PC-9 (cell line): ENCODE data around the gene HMGN4. TPM values are rescaled to one million over a fixed set of nuclear protein-coding genes. Genes with fewer than 3 reads are reported as not detected.
A peak's percentile ranks its signal among the peaks of the same experiment; 100 is the strongest.

ENCODE experiments used
- BruUV-seq: library from RNA; stranded (reverse); fragments of 400-500 nt; replicated peaks from 2 replicates; lab custom pipeline; 2021; lab: Mats Ljungman, UMichigan
- CTCF ChIA-PET: fragments of 300-600 bp; sonication (Branson Sonifier 250); formaldehyde crosslinking; loops from one replicate; lab custom pipeline; 2022; ENCODE audit warnings: antibody characterized with exemption; lab: Charles Lee
- POLR2A ChIA-PET: fragments of 300-600 bp; sonication (Branson Sonifier 250); formaldehyde crosslinking; loops from one replicate; lab custom pipeline; 2022; ENCODE audit warnings: antibody characterized with exemption; ENCODE audit not compliant: unreplicated experiment; lab: Charles Lee
- DNase-seq, 2 experiments: peaks; one replicate each; pipeline versions ENCODE4 v3.0.0 to v3.0.0-alpha.2; 2015 to 2022; ENCODE audit warnings: mixed read lengths in 1 of 2
- H2AFZ ChIP-seq: fragments of 200-600 bp; sonication (generic); 2 replicates; pipeline ENCODE4 v1.8.1; 2017; ENCODE audit warnings: antibody characterized with exemption
- H3F3A ChIP-seq: fragments of 200-600 bp; sonication (generic); 2 replicates; pipeline ENCODE4 v1.8.1; 2017; ENCODE audit warnings: antibody characterized with exemption, mild to moderate bottlenecking, low read depth; ENCODE audit not compliant: insufficient read depth
- H3K27ac ChIP-seq: fragments of 200-600 bp; sonication (generic); 2 replicates; pipeline ENCODE4 v1.6.1; 2016; ENCODE audit warnings: mixed run types
- H3K27me3 ChIP-seq: fragments of 200-600 bp; sonication (generic); 2 replicates; pipeline ENCODE4 v1.6.1; 2016; ENCODE audit warnings: low read depth, mixed run types; ENCODE audit not compliant: insufficient read depth
- H3K36me3 ChIP-seq: fragments of 200-600 bp; sonication (generic); 2 replicates; pipeline ENCODE4 v1.6.1; 2016; ENCODE audit warnings: low read depth, mixed run types
- H3K4me1 ChIP-seq: fragments of 200-600 bp; sonication (generic); replicated peaks from 2 replicates; pipeline ENCODE4 v1.6.1; 2016; ENCODE audit warnings: mixed run types; ENCODE audit not compliant: insufficient read depth
- H3K4me2 ChIP-seq: fragments of 200-600 bp; sonication (generic); 2 replicates; pipeline ENCODE4 v1.6.1; 2017; ENCODE audit warnings: mixed run types
- H3K4me3 ChIP-seq: fragments of 200-600 bp; sonication (generic); 2 replicates; pipeline ENCODE4 v1.6.1; 2016; ENCODE audit warnings: mixed run types
- H3K79me2 ChIP-seq: fragments of 200-600 bp; sonication (generic); 2 replicates; pipeline ENCODE4 v1.6.1; 2017; ENCODE audit warnings: low read depth, mixed run types
- H3K9me2 ChIP-seq: fragments of 200-600 bp; sonication (generic); 2 replicates; pipeline ENCODE4 v1.8.1; 2017; ENCODE audit warnings: mild to moderate bottlenecking; ENCODE audit not compliant: insufficient read depth
- H3K9me3 ChIP-seq: fragments of 200-600 bp; sonication (generic); 2 replicates; pipeline ENCODE4 v1.8.1; 2016; ENCODE audit warnings: low read depth; ENCODE audit not compliant: insufficient read depth
- H4K20me1 ChIP-seq: fragments of 200-600 bp; sonication (generic); 2 replicates; pipeline ENCODE4 v1.8.1; 2017; ENCODE audit not compliant: insufficient read depth
- EZH2 ChIP-seq: fragments of 200-600 bp; sonication (generic); IDR thresholded peaks from 2 replicates; pipeline ENCODE4 v1.8.0; 2017; ENCODE audit warnings: antibody characterized with exemption, low read depth
- intact Hi-C: fragments of 100-400 bp; cut with micrococcal nuclease; formaldehyde crosslinking; loops from one replicate; pipeline ENCODE4 v1.10.0; 2022; ENCODE audit not compliant: unreplicated experiment
- total RNA-seq: library from RNA; stranded (reverse); gene quantifications from 2 replicates; pipeline ENCODE4 v1.2.3, GENCODE V29; 2021
- TF ChIP-seq, protein P1 (sequence below): fragments of 200-600 bp; sonication (generic); conservative IDR thresholded peaks from 2 replicates; pipeline ENCODE4 v1.6.1; 2017; ENCODE audit warnings: mixed run types, antibody characterized with exemption, mild to moderate bottlenecking, moderate library complexity

The HMGN4 gene
- total RNA-seq, 1 experiment from 2014 or later: 86.9 TPM

- peaks cover 7% of the 10 kb centered on the region; the same call in 1 of the 2 replicates for H3K79me2 ChIP-seq
- BruUV-seq: no TSS peak
- peaks cover 26% of the 10 kb centered on the region for H3F3A ChIP-seq
- intact Hi-C loops: no loop called here
- TF ChIP-seq, protein P1, sequence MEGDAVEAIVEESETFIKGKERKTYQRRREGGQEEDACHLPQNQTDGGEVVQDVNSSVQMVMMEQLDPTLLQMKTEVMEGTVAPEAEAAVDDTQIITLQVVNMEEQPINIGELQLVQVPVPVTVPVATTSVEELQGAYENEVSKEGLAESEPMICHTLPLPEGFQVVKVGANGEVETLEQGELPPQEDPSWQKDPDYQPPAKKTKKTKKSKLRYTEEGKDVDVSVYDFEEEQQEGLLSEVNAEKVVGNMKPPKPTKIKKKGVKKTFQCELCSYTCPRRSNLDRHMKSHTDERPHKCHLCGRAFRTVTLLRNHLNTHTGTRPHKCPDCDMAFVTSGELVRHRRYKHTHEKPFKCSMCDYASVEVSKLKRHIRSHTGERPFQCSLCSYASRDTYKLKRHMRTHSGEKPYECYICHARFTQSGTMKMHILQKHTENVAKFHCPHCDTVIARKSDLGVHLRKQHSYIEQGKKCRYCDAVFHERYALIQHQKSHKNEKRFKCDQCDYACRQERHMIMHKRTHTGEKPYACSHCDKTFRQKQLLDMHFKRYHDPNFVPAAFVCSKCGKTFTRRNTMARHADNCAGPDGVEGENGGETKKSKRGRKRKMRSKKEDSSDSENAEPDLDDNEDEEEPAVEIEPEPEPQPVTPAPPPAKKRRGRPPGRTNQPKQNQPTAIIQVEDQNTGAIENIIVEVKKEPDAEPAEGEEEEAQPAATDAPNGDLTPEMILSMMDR: no peak
- no peak for TF ChIP-seq EZH2
- H3K4me3 ChIP-seq: no peak overlapping the region
- H3K27me3 ChIP-seq: no peaks in the 10 kb centered on the region
- H3K9me2 ChIP-seq: no peaks in the 10 kb centered on the region
- POLR2A ChIA-PET: no interaction called here
- no peaks in the 10 kb centered on the region for H4K20me1 ChIP-seq
- no peak overlapping the region for H3K27ac ChIP-seq
- CTCF ChIA-PET: interaction anchor here (0.6 kb wide), 1 partner anchor 82 kb away, joined by 3 read pairs; no protein-coding TSS in a partner anchor
- no peaks in the 10 kb centered on the region for H3K36me3 ChIP-seq
- H3K9me3 ChIP-seq: no peaks in the 10 kb centered on the region
- no peak overlapping the region for H2AFZ ChIP-seq
- peaks cover 6% of the 10 kb centered on the region; the same call in 1 of the 2 replicates for H3K4me1 ChIP-seq
- H3K4me2 ChIP-seq: no peak overlapping the region
- no peak for DNase-seq
Measured at GRCh38 chr6:26530203-26530602, 8.0 kb upstream of the HMGN4 start.

DNA sequence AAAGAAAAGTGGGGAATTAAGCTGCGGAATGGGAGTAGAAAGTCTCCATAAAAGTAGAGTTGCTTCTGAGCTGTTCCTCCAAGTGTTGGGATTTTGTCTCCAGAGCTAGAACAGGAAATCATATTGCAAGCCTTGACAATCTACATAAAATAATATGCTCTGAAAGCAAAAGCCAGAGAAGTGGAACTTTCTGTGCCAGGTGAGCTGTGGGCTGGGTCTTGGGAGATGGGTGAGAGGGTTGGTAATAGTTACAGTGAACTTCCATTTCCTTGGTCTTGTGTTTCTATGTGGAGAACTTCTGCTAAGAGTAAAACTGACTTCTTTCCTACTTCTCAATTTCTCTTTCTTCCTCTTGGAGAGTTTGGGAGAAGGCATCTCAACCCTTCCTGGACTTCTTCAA is 6.3 kb upstream of the HMGN4 start:
- Histone ChIP-seq H3K4me1 (peaks cover 15% of the 10 kb centered on the region), H4K20me1 (no peaks in the 10 kb centered on the region), H3K4me2 (peak overlapping the region; percentile 83; the same call in 1 of the 2 replicates), H3K27ac (no peak overlapping the region; the same call in 1 of the 2 replicates), H3K9me3 (no peaks in the 10 kb centered on the region), H2AFZ (no peak overlapping the region), H3K4me3 (no peak overlapping the region), H3K36me3 (no peaks in the 10 kb centered on the region), H3K9me2 (no peaks in the 10 kb centered on the region), H3K27me3 (no peaks in the 10 kb centered on the region), H3K79me2 (no peaks in the 10 kb centered on the region), H3F3A (peaks cover 35% of the 10 kb centered on the region)
- intact Hi-C loops: no loop called here
- no peak for DNase-seq
- ChIA-PET CTCF (no interaction called here), POLR2A (no interaction called here)
- BruUV-seq: no TSS peak
- TF ChIP-seq EZH2: no peak
- TF ChIP-seq, protein P1: no peak

- no peaks in the 10 kb centered on the region for H3K9me3 ChIP-seq
- no peaks in the 10 kb centered on the region for H3K79me2 ChIP-seq
- POLR2A ChIA-PET: interaction anchor here (0.5 to 1.0 kb wide), 12 partner anchors 10 to 511 kb away, joined by 3 to 8 read pairs (median 4); a partner anchor contains a TSS
- H3K36me3 ChIP-seq: no peaks in the 10 kb centered on the region
- peak; percentile 75 to 89 for DNase-seq
- H3F3A ChIP-seq: peaks cover 36% of the 10 kb centered on the region; the same call in 1 of the 2 replicates
- peak overlapping the region; percentile 81 for H3K4me3 ChIP-seq
- no peaks in the 10 kb centered on the region for H3K27me3 ChIP-seq
- BruUV-seq: no TSS peak
- H3K4me1 ChIP-seq: peaks cover 15% of the 10 kb centered on the region
- TF ChIP-seq EZH2: no peak
- TF ChIP-seq, protein P1: no peak
- H4K20me1 ChIP-seq: no peaks in the 10 kb centered on the region
- H2AFZ ChIP-seq: peak overlapping the region; percentile 88
- peak overlapping the region; percentile 21; the same call in 1 of the 2 replicates for H3K27ac ChIP-seq
- intact Hi-C loops: loop anchor here (1.0 kb wide), 1 partner anchor 12 kb away; no protein-coding TSS in a partner anchor
- H3K9me2 ChIP-seq: no peaks in the 10 kb centered on the region
- CTCF ChIA-PET: interaction anchor here (0.6 to 1.0 kb wide), 5 partner anchors 21 to 446 kb away, joined by 3 to 8 read pairs (median 5); no protein-coding TSS in a partner anchor
- H3K4me2 ChIP-seq: peak overlapping the region; percentile 83
Measured at GRCh38 chr6:26532699-26533531, 5.3 kb upstream of the HMGN4 start.
